HuH-7.5 (cell line): ENCODE measurements around the gene C1QA.
"Not testable (repeated sequence)": the region's sequence is repeated elsewhere in the genome, so short reads cannot be mapped to it uniquely, and the experiment has no call there.

Experiments
- DNase-seq: peaks from one replicate; pipeline ENCODE4 v3.0.0; 2011; ENCODE audit warnings: low spot score

Gene C1QA

GRCh38 chr1:22673486-22674409, 37.3 kb downstream of the C1QA start:
- DNase-seq, result peak; percentile 64

GRCh38 chr1:22674410-22674749, 38.0 kb downstream of the C1QA start:
- DNase-seq, result no peak

GRCh38 chr1:22676151-22676550, 39.7 kb downstream of the C1QA start:
- not testable (repeated sequence) for DNase-seq

DNA sequence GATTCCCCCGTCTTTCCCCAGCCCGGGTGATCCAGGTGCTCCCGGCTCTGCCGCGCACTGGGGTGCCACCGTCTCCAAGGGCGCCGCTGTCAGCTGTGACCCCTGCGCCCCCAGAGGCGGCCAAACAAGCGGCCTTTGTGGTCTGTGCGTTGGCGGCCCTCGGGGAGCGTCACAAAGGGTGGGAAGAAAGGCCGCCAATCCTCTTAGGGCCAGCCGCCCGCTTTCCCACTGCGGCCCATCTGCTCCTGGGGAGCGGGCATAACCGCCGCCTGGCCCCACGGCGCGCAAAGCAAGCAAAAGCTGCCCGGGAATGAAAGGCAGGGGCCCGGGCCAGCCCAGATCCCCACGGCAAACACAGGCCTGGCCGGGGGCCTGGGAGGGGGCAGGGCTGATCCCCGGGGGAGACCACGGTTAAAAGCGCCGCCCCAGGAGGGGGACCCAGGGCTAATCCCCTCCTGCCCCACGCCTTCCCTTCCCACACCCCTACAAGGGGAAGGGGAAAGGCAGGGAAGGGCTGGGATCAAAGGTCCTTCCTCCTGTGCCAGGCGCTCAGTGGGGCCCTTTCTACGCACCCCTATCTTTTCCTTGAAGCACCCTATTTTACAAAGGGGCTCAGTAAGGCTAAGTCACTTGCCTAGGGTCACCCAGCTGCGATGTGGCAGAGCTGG, 40.6 kb downstream of the C1QA start:
- no peak for DNase-seq

DNA sequence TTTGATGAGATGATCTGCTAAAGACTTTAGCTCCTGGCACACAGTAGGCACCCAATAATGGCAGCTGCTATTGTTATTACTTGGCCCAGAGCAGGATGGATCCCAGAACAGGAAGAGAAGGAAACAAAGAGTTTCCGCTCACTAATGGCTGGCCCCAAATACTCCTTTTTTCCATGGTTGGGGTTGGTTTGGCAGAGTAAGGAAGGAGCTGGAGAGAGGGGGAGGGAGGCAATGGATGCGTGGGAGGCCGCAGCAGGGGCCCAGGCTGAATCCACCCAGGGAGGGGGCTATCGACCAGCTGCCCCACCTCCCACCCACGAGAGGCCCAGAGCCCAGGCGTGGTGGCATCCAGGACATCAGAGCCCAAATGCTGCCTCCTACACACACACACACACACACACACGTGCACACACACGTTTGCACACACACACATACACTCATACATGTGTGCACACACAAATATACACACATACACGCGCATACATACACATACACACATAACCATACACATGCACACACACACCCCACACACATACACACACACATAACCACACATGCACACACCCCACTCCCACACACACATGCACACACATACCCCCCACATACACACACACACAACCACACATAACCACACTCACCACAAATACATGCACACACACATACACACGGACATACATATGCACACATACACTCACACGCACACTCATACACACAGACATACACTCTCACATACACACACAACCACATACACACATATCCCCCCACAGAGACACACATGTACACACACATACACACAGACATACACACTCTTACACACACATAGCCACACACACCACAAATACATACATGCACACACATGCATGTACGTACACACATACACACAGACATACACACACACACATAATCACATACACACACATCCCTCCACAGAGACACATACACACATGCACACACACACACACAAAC, 41.8 kb downstream of the C1QA start:
- no peak for DNase-seq

- DNase-seq, result no peak
These were observed 44.3 kb downstream of the C1QA start for GRCh38 chr1:22680726-22681125.

- DNase-seq, result no peak
These were observed 45.3 kb downstream of the C1QA start for GRCh38 chr1:22681556-22682276.

DNA sequence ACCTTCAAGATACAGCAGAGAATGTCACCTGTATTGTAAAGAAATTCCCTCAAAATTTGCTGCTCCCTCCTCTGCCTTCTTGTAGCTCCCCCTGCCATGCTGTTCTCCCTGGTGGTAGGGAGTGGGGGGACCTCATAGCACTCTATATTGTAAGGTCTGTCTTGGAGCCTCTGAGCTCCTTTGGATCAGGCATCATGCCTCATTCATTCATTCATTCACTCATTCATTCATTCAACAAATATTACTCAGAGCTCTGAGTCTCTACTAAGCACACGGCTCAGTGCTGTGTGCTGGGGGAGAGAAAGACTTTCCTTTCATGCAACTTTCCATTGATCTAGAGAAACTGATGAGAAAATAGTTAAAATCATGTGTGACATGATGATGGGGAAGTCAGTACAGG, 47.1 kb downstream of the C1QA start:
- DNase-seq, result no peak

GRCh38 chr1:22685591-22686059, 49.2 kb downstream of the C1QA start:
- no peak for DNase-seq

DNA sequence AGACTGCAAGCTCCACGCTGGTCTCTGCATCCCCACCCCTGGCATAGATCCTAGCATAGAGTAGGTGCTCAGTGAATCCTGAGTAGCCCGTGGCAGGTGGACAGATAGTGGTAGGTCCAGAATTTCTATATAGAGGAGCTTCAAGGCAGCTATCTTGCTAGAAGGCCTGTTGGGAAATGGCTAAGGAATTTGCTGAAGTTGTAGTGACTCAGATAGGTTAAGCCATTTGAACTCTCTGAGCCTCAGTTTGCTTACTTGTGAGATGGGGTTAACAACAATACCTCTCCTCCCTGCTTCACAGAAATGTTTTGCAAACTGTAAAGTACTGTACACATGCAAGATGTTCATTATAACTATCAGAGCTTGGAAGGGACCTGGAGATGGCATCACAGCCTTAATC, 50.8 kb downstream of the C1QA start:
- DNase-seq, result no peak

GRCh38 chr1:22688466-22688865, 52.0 kb downstream of the C1QA start:
- DNase-seq, result no peak
